Measurements from ENCODE around the gene TMEM151B.

- TF ChIP-seq CTCF (IDR thresholded peaks at IDR 0.05) (no peak), POLR2A (IDR thresholded peaks at IDR 0.05) (no peak)
Measured at GRCh38 chr6:44272999-44273566, 2.8 kb downstream of the TMEM151B start.
